Activated gamma-delta T cell (primary cell): ENCODE data around the gene KCNK6.
"Not testable (repeated sequence)": the region's sequence is repeated elsewhere in the genome, so short reads cannot be mapped to it uniquely, and the experiment has no call there.

ENCODE experiments used
- DNase-seq: peaks from one replicate; lab custom pipeline; 2025; lab: John Stamatoyannopoulos, UW

Gene KCNK6

DNA sequence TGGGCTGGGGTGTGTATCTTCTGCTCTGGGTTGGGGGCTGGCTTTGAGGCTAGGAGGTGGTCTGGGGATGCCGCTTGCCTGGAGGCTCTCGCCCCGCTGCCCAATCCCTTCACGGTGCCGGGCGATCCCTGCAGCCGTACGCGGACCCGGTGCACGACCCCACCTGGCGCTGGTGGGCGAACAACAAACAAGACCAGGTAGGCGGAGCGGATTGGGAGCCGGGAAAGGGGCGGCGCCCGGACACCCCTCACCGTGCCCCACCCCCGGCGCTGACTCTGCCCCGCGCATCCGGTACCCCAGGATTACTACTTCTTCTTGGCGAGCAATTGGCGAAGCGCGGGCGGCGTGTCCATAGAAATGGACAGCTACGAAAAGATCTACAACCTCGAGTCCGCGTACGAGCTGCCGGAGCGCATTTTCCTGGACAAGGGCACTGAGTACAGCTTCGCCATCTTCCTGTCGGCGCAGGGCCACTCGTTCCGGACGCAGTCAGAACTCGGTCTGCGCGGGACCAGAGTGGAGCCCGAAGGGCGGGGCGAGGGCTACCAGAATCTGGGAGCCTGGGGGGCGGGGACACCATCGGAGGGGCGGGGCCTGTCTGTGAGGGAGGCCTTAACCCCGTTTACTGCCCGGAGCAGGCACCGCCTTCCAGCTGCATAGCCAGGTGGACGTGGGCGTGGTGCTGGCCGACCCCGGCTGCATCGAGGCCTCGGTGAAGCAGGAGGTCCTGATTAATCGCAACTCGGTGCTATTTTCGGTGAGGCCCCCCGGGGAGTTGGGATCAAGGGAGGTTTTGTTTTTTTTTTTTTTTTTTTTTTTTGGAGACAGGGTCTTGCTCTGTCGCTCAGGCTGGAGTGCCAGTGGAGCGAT, 42.7 kb downstream of the KCNK6 start:
- peak; percentile 42 for DNase-seq

DNA sequence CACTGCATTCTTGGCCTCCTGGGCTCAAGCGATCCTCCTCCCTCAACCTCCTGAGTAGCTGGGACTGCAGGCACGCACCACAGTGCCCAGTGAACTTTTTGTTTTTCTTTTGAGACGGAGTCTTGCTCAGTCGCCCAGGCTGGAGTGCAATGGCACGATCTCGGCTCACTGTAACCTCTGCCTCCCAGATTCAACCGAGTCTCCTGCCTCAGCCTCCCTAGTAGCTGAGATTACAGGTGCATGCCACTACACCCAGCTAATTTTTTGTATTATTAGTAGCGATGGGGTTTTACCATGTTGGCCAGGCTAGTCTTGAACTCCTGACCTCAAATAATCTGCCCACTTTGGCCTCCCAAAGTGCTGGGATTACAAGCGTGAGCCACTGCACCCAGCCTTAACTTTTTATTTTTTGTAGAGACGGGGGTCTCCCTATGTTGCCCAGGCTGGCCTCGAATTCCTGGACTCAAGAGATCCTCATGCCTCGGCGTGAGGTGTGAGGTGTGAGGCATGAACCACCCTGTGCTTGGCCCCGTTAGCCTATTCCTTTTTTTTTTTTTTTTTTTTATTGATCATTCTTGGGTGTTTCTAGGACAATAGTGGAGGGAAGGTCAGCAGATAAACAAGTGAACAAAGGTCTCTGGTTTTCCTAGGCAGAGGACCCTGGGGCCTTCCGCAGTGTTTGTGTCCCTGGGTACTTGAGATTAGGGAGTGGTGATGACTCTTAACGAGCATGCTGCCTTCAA, 43.5 kb downstream of the KCNK6 start:
- not testable (repeated sequence) for DNase-seq

DNA sequence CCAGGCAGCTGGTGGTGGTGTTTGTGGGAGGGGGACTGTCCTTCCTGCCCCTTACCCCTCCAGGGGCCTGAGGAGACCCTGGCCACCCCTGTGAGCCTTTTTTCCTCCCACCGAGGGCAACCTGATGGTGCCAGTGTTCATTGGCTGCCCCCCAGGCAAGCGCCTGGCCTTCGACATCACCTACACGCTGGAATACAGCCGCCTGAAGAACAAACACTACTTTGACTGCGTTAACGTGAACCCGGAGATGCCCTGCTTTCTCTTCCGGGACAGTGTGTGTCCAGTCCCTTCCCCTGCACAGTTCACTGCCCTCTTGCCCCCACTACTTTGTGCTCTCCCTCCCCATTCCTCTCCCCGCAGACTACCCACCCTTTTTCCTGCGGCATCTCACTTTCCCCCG, 47.4 kb downstream of the KCNK6 start:
- DNase-seq, result no peak

DNA sequence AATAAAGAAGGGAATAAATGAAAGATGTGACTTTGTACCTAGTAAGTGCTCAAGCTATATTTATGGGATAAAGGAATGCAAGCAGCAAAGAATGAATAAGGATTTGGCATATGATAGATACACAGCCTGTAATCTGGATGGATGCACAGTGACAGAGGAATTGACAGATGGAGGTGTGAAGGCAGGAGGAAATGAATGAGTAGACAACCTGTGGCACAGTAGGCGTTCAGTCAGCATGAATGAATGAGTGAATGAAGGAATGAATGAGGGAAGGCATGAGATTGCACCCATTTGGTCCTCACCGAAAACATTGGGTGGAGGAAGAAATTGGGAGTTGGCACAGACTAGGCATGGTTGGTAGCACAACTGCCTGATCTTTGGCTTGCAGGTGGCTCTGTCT, 49.9 kb downstream of the KCNK6 start:
- DNase-seq, result no peak

DNA sequence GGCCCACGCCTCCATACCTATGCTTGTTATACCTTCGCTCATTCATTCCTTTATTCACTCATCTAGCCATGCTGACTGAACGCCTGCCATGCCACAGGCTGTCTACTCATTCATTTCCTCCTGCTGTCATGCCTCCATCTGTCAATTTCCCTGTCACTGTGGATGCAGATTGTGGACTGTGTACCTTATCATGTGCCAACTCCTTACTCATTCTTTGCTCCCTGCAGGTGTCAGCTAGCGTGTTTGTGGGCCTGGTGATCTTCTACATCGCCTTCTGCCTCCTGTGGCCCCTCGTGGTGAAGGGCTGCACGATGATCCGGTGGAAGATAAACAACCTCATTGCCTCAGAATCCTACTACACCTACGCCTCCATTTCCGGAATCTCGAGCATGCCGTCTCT, 50.7 kb downstream of the KCNK6 start:
- no peak for DNase-seq

DNA sequence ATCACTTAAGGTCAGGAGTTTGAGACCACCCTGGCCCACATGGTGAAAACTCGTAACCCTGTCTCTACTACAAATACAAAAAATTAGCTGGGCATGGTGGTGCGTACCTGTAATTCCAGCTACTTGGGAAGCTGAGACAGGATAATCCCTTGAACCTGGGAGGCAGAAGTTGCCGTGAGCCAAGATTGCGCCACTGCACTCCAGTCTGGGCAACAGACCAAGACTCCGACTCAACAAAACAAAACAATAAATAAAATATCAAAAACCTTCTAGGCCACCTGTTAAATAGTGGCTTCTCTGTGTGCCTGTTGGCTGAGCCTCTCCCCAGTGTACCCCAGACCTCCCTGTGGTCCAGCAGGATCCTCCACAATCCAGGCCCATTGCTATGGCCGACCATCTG, 51.4 kb downstream of the KCNK6 start:
- DNase-seq, result no peak

DNA sequence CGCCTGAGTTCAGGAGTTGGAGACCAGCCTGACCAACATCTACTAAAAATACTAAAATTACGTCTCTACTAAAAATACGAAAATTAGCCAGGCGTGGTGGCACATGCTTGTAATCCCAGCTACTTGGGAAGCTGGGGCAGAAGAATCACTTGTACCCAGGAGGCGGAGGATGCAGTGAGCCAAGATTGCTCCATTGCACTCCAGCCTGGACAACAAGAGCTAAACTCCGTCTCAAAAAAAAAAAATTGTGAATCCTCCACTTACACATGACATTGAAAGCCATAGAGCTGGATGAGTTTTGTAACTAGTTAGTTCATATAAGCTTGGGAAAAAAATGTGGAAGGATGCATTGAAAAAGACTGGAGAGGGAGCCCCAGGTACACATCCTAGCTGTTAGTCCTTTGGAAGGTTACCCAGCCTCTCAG, 54.3 kb downstream of the KCNK6 start:
- DNase-seq, result no peak

DNA sequence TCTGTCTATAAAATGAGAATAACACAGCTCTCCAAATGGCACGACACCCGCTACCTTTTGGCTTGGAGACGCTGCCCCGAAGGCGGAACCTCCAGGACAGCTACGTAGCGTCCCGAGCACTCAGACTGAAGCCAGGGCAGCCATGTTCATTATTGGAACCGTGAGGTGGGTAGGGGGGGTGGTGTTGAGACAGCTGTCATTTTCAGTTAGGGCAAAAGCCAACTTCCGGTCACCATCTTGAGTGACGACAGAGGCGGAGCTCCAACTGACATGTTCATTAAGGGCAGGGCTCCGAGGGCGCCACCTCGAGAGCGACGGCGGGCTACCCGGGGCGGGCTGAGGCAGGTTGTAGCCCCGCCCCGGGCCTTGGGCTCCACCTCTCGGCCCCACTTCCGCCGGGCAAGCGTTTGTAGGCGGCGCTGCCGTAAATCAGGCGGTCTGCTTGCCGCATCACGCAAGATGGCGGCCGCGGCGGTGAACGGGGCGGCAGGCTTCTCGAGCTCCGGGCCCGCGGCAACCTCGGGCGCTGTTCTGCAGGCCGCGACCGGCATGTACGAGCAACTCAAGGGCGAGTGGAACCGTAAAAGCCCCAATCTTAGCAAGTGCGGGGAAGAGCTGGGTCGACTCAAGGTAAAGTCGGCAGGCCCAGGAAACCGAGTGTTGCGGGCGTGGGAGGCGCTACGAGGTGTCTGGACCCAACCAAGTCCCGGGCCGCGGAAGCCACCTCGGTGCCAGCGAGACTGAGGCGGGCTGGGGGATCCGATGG, 54.9 kb downstream of the KCNK6 start, which contains the start of gene PSMD8:
Gene PSMD8 (plus strand): TSS at position 240 of the 766 bp plus-strand sequence. CDS start 31 bp downstream, at position 271.
- DNase-seq, result peak; percentile 95

DNA sequence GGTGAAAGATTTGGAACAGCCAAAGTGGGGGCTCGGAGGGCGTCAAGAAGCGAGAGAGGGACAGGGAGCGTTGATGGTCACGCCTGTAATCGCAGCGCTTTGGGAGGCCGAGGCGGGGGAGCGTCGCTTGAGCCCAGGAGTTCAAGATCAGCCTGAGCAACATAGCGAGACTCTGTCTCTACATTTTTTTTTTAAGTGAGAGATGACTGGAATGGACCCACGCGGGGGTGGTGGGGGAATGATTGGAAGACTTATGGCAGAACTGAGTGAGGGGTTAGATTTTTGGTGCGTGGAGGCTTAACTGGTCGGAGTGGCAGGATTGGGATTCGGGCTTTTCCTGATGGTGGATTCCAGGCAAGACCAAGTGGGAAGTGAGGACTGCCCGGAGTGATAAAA, 55.5 kb downstream of the KCNK6 start:
- DNase-seq, result no peak

DNA sequence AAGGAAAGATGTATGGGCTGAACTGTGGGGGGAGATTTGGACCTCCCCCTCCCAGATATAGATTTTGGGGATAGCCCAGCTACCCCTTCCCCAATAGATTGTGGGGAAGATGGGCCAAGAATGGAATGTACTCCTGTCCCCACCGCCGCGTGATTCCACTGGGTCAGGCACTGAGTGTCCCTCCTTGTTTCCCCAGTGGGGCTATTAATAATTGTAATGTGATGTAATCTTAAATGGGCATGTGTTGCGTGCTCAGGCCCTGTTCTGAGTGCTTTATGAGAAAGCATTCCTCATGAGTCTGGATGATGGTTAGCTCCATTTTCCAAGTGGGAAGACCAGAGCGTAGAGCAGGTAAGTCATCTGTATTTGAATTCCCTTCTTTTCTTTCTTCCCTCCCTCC, 56.1 kb downstream of the KCNK6 start:
- DNase-seq, result no peak

DNA sequence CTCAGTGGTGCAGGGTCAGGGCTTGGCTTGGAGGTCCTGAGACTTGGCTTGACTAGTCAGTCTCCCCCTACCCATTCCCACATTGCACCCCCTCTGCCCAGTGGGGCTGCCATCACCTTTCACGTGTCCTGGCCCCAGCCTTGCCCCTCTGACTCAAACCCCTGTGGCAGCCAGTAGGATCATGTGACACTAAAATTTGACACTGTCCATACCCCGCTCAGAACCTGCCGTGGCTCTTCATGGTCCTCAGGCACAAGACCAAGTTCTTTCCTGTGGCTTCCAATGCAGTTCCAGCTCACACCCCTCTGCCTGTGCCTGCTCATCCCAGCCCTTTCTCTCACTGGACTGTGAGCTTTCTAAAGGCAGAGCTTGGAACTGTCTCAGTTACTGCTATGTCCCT, 56.9 kb downstream of the KCNK6 start:
- DNase-seq, result no peak

DNA sequence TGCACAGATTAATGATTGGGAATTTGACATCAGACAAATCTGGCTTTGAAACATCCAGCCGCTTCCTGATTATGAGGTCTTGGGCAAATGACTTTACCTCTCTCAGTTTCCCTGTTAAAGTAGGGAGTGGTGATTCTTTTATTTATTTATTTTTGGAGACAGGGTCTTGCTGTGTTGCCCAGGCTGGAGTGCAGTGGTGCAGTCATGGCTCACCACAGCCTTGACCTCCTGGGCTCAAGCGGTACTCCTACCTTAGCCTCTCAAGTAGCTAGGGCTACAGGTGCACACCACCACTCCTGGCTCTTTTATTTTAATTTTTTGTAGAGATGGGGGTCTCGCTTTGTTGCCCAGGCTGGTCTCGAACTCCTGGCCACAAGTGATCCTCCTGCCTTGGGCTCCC, 57.4 kb downstream of the KCNK6 start:
- no peak for DNase-seq

DNA sequence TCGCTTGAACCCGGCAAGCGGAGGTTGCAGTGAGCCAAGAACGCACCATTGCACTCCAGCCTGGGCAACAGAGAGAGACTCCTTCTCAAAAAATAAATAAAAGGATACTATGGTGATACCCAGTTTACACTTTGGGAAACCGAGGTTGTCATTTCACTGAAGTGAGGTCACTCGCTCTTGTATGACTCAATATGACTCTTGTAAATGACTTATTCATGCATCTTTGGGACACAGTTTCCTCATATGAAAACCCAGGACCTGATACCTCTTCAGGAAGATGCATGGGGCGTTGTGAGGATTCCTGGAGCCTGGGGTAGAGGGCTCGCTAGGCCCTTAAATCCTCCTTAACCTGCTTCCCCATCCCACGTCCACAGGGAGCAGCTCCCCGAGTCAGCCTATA, 59.2 kb downstream of the KCNK6 start:
- no peak for DNase-seq

DNA sequence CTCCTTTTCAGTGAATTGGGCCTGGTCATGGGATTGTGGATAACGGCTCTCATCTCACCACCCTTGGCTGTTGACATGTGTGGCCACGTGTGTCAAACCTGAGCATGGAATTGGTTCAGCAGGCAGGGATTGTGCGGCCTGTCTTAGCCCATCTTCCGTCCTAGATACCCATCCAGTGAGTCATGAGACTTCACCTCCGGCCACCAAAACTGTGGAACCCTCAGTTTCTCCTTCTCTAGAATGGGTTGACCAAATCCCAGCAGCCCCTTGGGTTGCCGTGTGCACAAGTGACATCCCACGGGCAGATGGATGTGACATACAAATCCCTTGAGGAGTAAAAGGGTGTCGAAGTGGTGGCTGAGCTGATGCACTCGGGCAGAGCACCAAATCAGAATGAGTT, 61.5 kb downstream of the KCNK6 start:
- DNase-seq, result no peak
